ENCODE measurements around the gene RXRG. TPM values are rescaled to one million over a fixed set of nuclear protein-coding genes. Genes with fewer than 3 reads are reported as not detected.

RXRG gene
- total and polyA plus RNA-seq, 2 of the 8 experiments (the other 6 are each of a cell fraction or from before 2014, with no cell fraction given): not detected

DNA sequence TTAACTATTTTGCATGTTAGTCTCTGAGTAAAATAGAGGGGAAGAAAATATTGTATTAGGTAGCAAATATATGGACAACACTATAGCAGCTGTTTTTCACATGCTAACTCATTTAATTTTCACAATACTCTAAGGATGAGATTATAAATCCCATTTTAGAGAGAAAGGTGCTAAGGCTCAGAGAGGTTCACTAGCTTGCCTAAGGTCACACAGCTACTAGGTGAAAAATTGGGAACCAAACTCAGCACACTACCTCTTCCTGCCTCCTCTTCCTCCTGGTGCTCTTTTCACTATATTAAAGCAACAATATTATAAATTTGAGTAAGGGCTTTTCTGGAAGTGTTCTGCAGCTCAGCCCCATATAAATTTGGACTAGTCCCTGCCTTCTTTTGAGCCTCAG, 2.3 kb downstream of the RXRG start:
- FAIRE-seq (no peak), DNase-seq (ENCODE audit: low read depth in 1 of 2, low spot score in 2 of 2) (no peak)
- Histone ChIP-seq H3K23me2 (ENCODE audit: low read depth, low read length) (no peaks in the 10 kb centered on the region; the same call in 1 of the 2 replicates), H3K27ac (ENCODE audit: low read depth, low read length) (no peak overlapping the region), H3K4me1 (replicated peaks in 1 of 4; ENCODE audit: control insufficient read depth in 3 of 4, insufficient read depth in 4 of 4, low read length in 3 of 4) (peaks cover 10 to 19% (median 16%) of the 10 kb centered on the region in 4 experiments), H2BK12ac (ENCODE audit: low read depth, low read length) (no peak overlapping the region), H4K8ac (ENCODE audit: extremely low read depth, insufficient read depth, low read length) (no peak overlapping the region), H4K91ac (replicated peaks; ENCODE audit: insufficient read length, low read length) (no peak overlapping the region), H2BK15ac (ENCODE audit: low read length) (no peak overlapping the region), H3K56ac (replicated peaks; ENCODE audit: insufficient read length, low read depth, low read length) (no peak overlapping the region), H3K18ac (ENCODE audit: extremely low read depth, low read length) (no peak overlapping the region), H3K4me3 (ENCODE audit: extremely low read depth in 1 of 4, insufficient read depth in 2 of 4, low read depth in 3 of 4, low read length in 4 of 4) (no peak overlapping the region), H2BK5ac (ENCODE audit: low read depth, low read length) (no peak overlapping the region), H3K4ac (replicated peaks; ENCODE audit: insufficient read length, low read depth, low read length) (no peak overlapping the region), H3K79me2 (ENCODE audit: control insufficient read depth in 1 of 2, insufficient read depth in 2 of 2, low read length in 2 of 2) (no peaks in the 10 kb centered on the region), H3K36me3 (ENCODE audit: control insufficient read depth in 2 of 4, insufficient read depth in 4 of 4, low read length in 3 of 4) (no peaks in the 10 kb centered on the region), H3K4me2 (ENCODE audit: insufficient read depth in 1 of 2, low read depth in 2 of 2, low read length in 2 of 2) (no peak overlapping the region), H2AFZ (ENCODE audit: low read length) (no peak overlapping the region), H2BK120ac (replicated peaks; ENCODE audit: low read depth, low read length) (no peak overlapping the region), H3K27me3 (replicated peaks in 1 of 4; ENCODE audit: control insufficient read depth in 3 of 4, extremely low read depth in 1 of 4, insufficient read depth in 3 of 4, low read length in 3 of 4) (peaks cover 33 to 67% (median 56%) of the 10 kb centered on the region in 4 experiments), H2AK5ac (ENCODE audit: low read depth, low read length) (no peak overlapping the region), H4K20me1 (replicated peaks in 1 of 2; ENCODE audit: control insufficient read depth in 1 of 2, insufficient read depth in 2 of 2, low read length in 2 of 2) (peaks cover 2 to 6% of the 10 kb centered on the region in 2 experiments), H4K5ac (ENCODE audit: insufficient read length, low read depth, low read length) (no peak overlapping the region), H3K14ac (ENCODE audit: insufficient read length) (no peak overlapping the region), H2BK20ac (ENCODE audit: low read length) (no peak overlapping the region), H3K23ac (ENCODE audit: insufficient read length) (no peak overlapping the region), H3K9me3 (ENCODE audit: insufficient read depth in 2 of 2, low read depth in 1 of 2, low read length in 1 of 2) (no peaks in the 10 kb centered on the region), H3K9ac (replicated peaks in 1 of 4; ENCODE audit: extremely low read depth in 1 of 4, low read depth in 3 of 4, low read length in 3 of 4) (no peak overlapping the region), H3K79me1 (ENCODE audit: low read depth, low read length) (no peaks in the 10 kb centered on the region)
- ChIA-PET POLR2A (ENCODE audit: partially characterized antibody) (no interaction called here), CTCF (ENCODE audit: partially characterized antibody) (interaction anchor here (0.7 to 1.4 kb wide), 4 partner anchors 9 to 149 kb away, joined by 3 read pairs; no protein-coding TSS in a partner anchor)
- TF ChIP-seq YY1 (IDR thresholded peaks at IDR 0.05; ENCODE audit: low read depth, low read length) (no peak), SUZ12 (IDR thresholded peaks at IDR 0.05; ENCODE audit: low read length) (no peak), RXRA (IDR thresholded peaks at IDR 0.05; ENCODE audit: insufficient read depth, low read depth, low read length) (no peak), JUND (IDR thresholded peaks at IDR 0.05; ENCODE audit: low read length) (no peak), PHF8 (conservative IDR thresholded peaks at IDR 0.05; ENCODE audit: low read depth, low read length) (no peak)
